ENCODE measurements around the gene ZNF664.

GRCh38 chr12:124006846-124007713 lies 34.1 kb downstream of the ZNF664 start:
- no peak for TF ChIP-seq CTCF (conservative IDR thresholded peaks at IDR 0.05; ENCODE audit: low read length)
- TF ChIP-seq EZH2phosphoT487 (IDR thresholded peaks at IDR 0.05; ENCODE audit: borderline replicate concordance, low read depth, low read length), result no peak
